GM23338 (cell line): ENCODE measurements around the gene PARG.

Source experiments
- CREB1 ChIP-seq: fragments of 250-450 bp; sonication (Bioruptor Pico); IDR thresholded peaks from 2 replicates; pipeline ENCODE4 v1.5.0; 2020; ENCODE audit warnings: low read depth, mild to moderate bottlenecking, moderate library complexity
- CTCF ChIP-seq, 2 experiments: fragments of 200-600 bp in 1 of 2; sonication (generic) in 1 of 2; conservative IDR thresholded peaks; 2 replicates each; pipeline versions ENCODE4 v1.5.1 to v1.6.1; 2016 to 2017; ENCODE audit warnings: antibody characterized with exemption in 2 of 2, low read depth in 2 of 2, mild to moderate bottlenecking in 2 of 2, moderate library complexity in 1 of 2
- ETS1 ChIP-seq: IDR thresholded peaks from 2 replicates; pipeline ENCODE4 v1.6.1; 2016; ENCODE audit warnings: antibody characterized with exemption
- EZH2 ChIP-seq: fragments of 200-600 bp; sonication (generic); IDR thresholded peaks from one replicate; pipeline ENCODE4 v1.8.0; 2017; ENCODE audit warnings: antibody characterized with exemption, mild to moderate bottlenecking, low read depth; ENCODE audit not compliant: unreplicated experiment
- EZH2phosphoT487 ChIP-seq: fragments of 200-600 bp; sonication (generic); IDR thresholded peaks from one replicate; pipeline ENCODE4 v1.8.1; 2018; ENCODE audit warnings: antibody characterized with exemption; ENCODE audit not compliant: unreplicated experiment
- POLR2AphosphoS5 ChIP-seq: IDR thresholded peaks from 2 replicates; pipeline ENCODE4 v1.6.1; 2016; ENCODE audit warnings: antibody characterized with exemption, low read depth
- REST ChIP-seq: IDR thresholded peaks from one replicate; pipeline ENCODE4 v1.6.1; 2018; ENCODE audit warnings: antibody characterized with exemption; ENCODE audit not compliant: unreplicated experiment
- STAT1 ChIP-seq: IDR thresholded peaks from one replicate; pipeline ENCODE4 v1.6.1; 2016; ENCODE audit warnings: antibody characterized with exemption; ENCODE audit not compliant: unreplicated experiment
- ZNF331 ChIP-seq: fragments of 250-450 bp; sonication (Bioruptor Pico); IDR thresholded peaks from 2 replicates; pipeline ENCODE4 v1.5.0; 2020; ENCODE audit warnings: low read depth, mild to moderate bottlenecking, moderate library complexity

GRCh38 chr10:49834976-49835375 lies 106.9 kb downstream of the PARG start:
- TF ChIP-seq CTCF (conservative IDR thresholded peaks at IDR 0.05; ENCODE audit: low read depth in 2 of 2) (no peak), EZH2 (no peak), POLR2AphosphoS5 (no peak), ETS1 (no peak), EZH2phosphoT487 (no peak), REST (no peak), CREB1 (CRISPR knock-in tag) (no peak), STAT1 (no peak), ZNF331 (CRISPR knock-in tag) (no peak)
